Smooth muscle cell (in vitro differentiated cells): ENCODE data around the gene EFNA5. TPM values are rescaled to one million over a fixed set of nuclear protein-coding genes. Genes with fewer than 3 reads are reported as not detected.

Experiments
- DNase-seq: peaks from one replicate; lab custom pipeline; 2025; ENCODE audit not compliant: unreplicated experiment; lab: John Stamatoyannopoulos, UW
- H2AFZ ChIP-seq: fragments of 200-600 bp; sonication (generic); 2 replicates; pipeline ENCODE4 v1.6.0; 2016; ENCODE audit warnings: antibody characterized with exemption, low read depth, mild to moderate bottlenecking
- H3F3A ChIP-seq: fragments of 200-600 bp; sonication (generic); 2 replicates; pipeline ENCODE4 v1.6.0; 2017; ENCODE audit warnings: antibody characterized with exemption, low read depth
- H3K27ac ChIP-seq: fragments of 200-600 bp; sonication (generic); 2 replicates; pipeline ENCODE4 v1.5.1; 2016; ENCODE audit warnings: low read depth, mild to moderate bottlenecking
- H3K27me3 ChIP-seq: fragments of 200-600 bp; sonication (generic); 2 replicates; pipeline ENCODE4 v1.6.1; 2016; ENCODE audit warnings: low read depth, mild to moderate bottlenecking
- H3K36me3 ChIP-seq: fragments of 200-600 bp; sonication (generic); 2 replicates; pipeline ENCODE4 v1.5.1; 2016; ENCODE audit warnings: low read depth
- H3K4me1 ChIP-seq: fragments of 200-600 bp; sonication (generic); 2 replicates; pipeline ENCODE4 v1.5.1; 2016; ENCODE audit warnings: low read depth
- H3K4me2 ChIP-seq: fragments of 200-600 bp; sonication (generic); 2 replicates; pipeline ENCODE4 v1.6.0; 2016; ENCODE audit warnings: mild to moderate bottlenecking
- H3K4me3 ChIP-seq: fragments of 200-600 bp; sonication (generic); 2 replicates; pipeline ENCODE4 v1.5.1; 2016; ENCODE audit warnings: mild to moderate bottlenecking
- H3K79me2 ChIP-seq: fragments of 200-600 bp; sonication (generic); 2 replicates; pipeline ENCODE4 v1.6.0; 2016; ENCODE audit warnings: low read depth, mild to moderate bottlenecking
- H3K9ac ChIP-seq: fragments of 200-600 bp; sonication (generic); 2 replicates; pipeline ENCODE4 v1.6.0; 2016; ENCODE audit warnings: low read depth
- H3K9me3 ChIP-seq: fragments of 200-600 bp; sonication (generic); replicated peaks from 2 replicates; pipeline ENCODE4 v1.5.1; 2016; ENCODE audit warnings: low read depth
- H4K20me1 ChIP-seq: fragments of 200-600 bp; sonication (generic); 2 replicates; pipeline ENCODE4 v1.6.0; 2016; ENCODE audit warnings: low read depth
- WGBS: methylation state at CpG from one replicate; pipeline ENCODE4 v1.1.7; 2016; ENCODE audit warnings: low lambda C conversion rate; 5-methylcytosine and 5-hydroxymethylcytosine counted together
- polyA plus RNA-seq: library from polyadenylated mRNA; unstranded; fragments of >200 nt; fragmentation: Nextera tagmentation; extraction: Ambion mirVana; gene quantifications from 2 replicates; pipeline ENCODE4 v1.2.1, GENCODE V29; 2016
- total RNA-seq: library from RNA; depleted of rRNA; stranded (reverse); fragments of >200 nt; gene quantifications from 2 replicates; pipeline ENCODE4 v1.2.3, GENCODE V29; 2014
- TF ChIP-seq, protein P1 (sequence below): fragments of 200-600 bp; sonication (generic); IDR thresholded peaks from 2 replicates; pipeline ENCODE4 v1.5.1; 2017; ENCODE audit warnings: borderline replicate concordance, mild to moderate bottlenecking, antibody characterized with exemption; ENCODE audit not compliant: insufficient read depth, poor library complexity, severe bottlenecking

EFNA5 gene
- total and polyA plus RNA-seq, 2 experiments from 2014 or later: 0.32 to 8.8 TPM

GRCh38 chr5:107557051-107557658, 113.6 kb downstream of the EFNA5 start:
- H3K27me3 ChIP-seq: no peaks in the 10 kb centered on the region
- WGBS: 26% methylated on average over 11 of the region's 11 CpGs
- no peak for DNase-seq
- TF ChIP-seq, protein P1, sequence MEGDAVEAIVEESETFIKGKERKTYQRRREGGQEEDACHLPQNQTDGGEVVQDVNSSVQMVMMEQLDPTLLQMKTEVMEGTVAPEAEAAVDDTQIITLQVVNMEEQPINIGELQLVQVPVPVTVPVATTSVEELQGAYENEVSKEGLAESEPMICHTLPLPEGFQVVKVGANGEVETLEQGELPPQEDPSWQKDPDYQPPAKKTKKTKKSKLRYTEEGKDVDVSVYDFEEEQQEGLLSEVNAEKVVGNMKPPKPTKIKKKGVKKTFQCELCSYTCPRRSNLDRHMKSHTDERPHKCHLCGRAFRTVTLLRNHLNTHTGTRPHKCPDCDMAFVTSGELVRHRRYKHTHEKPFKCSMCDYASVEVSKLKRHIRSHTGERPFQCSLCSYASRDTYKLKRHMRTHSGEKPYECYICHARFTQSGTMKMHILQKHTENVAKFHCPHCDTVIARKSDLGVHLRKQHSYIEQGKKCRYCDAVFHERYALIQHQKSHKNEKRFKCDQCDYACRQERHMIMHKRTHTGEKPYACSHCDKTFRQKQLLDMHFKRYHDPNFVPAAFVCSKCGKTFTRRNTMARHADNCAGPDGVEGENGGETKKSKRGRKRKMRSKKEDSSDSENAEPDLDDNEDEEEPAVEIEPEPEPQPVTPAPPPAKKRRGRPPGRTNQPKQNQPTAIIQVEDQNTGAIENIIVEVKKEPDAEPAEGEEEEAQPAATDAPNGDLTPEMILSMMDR: no peak
- no peaks in the 10 kb centered on the region for H3K36me3 ChIP-seq
- H2AFZ ChIP-seq: no peak overlapping the region
- peaks cover 27% of the 10 kb centered on the region for H3K4me1 ChIP-seq
- H3K79me2 ChIP-seq: no peaks in the 10 kb centered on the region
- H3K9ac ChIP-seq: no peak overlapping the region
- no peaks in the 10 kb centered on the region for H3K9me3 ChIP-seq
- H3K27ac ChIP-seq: peak overlapping the region; percentile 56
- no peak overlapping the region for H3K4me3 ChIP-seq
- peak overlapping the region; percentile 57 for H3K4me2 ChIP-seq
- H3F3A ChIP-seq: no peaks in the 10 kb centered on the region
- H4K20me1 ChIP-seq: no peaks in the 10 kb centered on the region

- H3K9me3 ChIP-seq: no peaks in the 10 kb centered on the region
- 97% methylated on average over 7 of the region's 7 CpGs for WGBS
- no peak overlapping the region for H3K4me2 ChIP-seq
- DNase-seq: no peak
- no peaks in the 10 kb centered on the region for H4K20me1 ChIP-seq
- H3K27ac ChIP-seq: peak overlapping the region; percentile 56
- no peaks in the 10 kb centered on the region for H3K79me2 ChIP-seq
- H3F3A ChIP-seq: no peaks in the 10 kb centered on the region
- H2AFZ ChIP-seq: no peak overlapping the region
- H3K27me3 ChIP-seq: no peaks in the 10 kb centered on the region
- no peaks in the 10 kb centered on the region for H3K36me3 ChIP-seq
- no peak overlapping the region for H3K4me3 ChIP-seq
- H3K4me1 ChIP-seq: peaks cover 27% of the 10 kb centered on the region
- TF ChIP-seq, protein P1: no peak
- no peak overlapping the region for H3K9ac ChIP-seq
Observed at GRCh38 chr5:107556575-107556974, 114.2 kb downstream of the EFNA5 start.

GRCh38 chr5:107555425-107556090, 115.2 kb downstream of the EFNA5 start:
- peaks cover 27% of the 10 kb centered on the region for H3K4me1 ChIP-seq
- H3K4me2 ChIP-seq: no peak overlapping the region
- H3K27ac ChIP-seq: no peak overlapping the region
- H3K36me3 ChIP-seq: no peaks in the 10 kb centered on the region
- H3F3A ChIP-seq: no peaks in the 10 kb centered on the region
- no peaks in the 10 kb centered on the region for H3K79me2 ChIP-seq
- H3K9ac ChIP-seq: no peak overlapping the region
- DNase-seq: no peak
- H4K20me1 ChIP-seq: no peaks in the 10 kb centered on the region
- H2AFZ ChIP-seq: no peak overlapping the region
- no peaks in the 10 kb centered on the region for H3K27me3 ChIP-seq
- H3K9me3 ChIP-seq: no peaks in the 10 kb centered on the region
- 80% methylated on average over 4 of the region's 4 CpGs for WGBS
- no peak overlapping the region for H3K4me3 ChIP-seq
- TF ChIP-seq, protein P1: no peak
